Left cardiac atrium (tissue), 2 donors: Measurements from ENCODE around the gene EPB41L1. TPM values are rescaled to one million over a fixed set of nuclear protein-coding genes. Genes with fewer than 3 reads are reported as not detected.

Source experiments
- total RNA-seq, 2 donors: library from RNA; stranded (reverse); fragmentation: NEBNext Ultra II Directional; extraction: Animal tissue kit (Norgen Biotek cat#: 25700); gene quantifications; one replicate each; pipeline ENCODE4 v1.2.1, GENCODE V29; 2021
- donor health status: DM: no; HTN: yes; CAD: no; lungs with severe emphysema.
- donor health status: DM: yes; HTN: yes; CAD: no.

EPB41L1 gene
- total RNA-seq, 2 donors from 2014 or later = 20.5 to 32.1 TPM

Other genes with a start within 250 kb of the EPB41L1 start
- 10 to 100 TPM; 41.0 to 52.2 TPM for gene SCAND1, start 200.2 kb upstream of the EPB41L1 start, total RNA-seq
- gene CNBD2, start 186.2 kb upstream of the EPB41L1 start, total RNA-seq = 1 to 10 TPM; 3.2 to 3.4 TPM
- gene AAR2, start 81.7 kb downstream of the EPB41L1 start, total RNA-seq = 10 to 100 TPM; 14.1 to 17.7 TPM
- gene DLGAP4, start 151.6 kb downstream of the EPB41L1 start, total RNA-seq = 10 to 100 TPM; 45.8 to 64.3 TPM